HG02852 (cell line): Measurements from ENCODE around the gene TAF4.
"Not testable (repeated sequence)": the region's sequence is repeated elsewhere in the genome, so short reads cannot be mapped to it uniquely, and the experiment has no call there.

ENCODE experiments used
- ATAC-seq: cut with Tn5 transposase; IDR thresholded peaks from one replicate; pipeline ENCODE4 v1.9.1; 2021; ENCODE audit warnings: mild to moderate bottlenecking, moderate library complexity; ENCODE audit not compliant: unreplicated experiment

TAF4 gene

DNA sequence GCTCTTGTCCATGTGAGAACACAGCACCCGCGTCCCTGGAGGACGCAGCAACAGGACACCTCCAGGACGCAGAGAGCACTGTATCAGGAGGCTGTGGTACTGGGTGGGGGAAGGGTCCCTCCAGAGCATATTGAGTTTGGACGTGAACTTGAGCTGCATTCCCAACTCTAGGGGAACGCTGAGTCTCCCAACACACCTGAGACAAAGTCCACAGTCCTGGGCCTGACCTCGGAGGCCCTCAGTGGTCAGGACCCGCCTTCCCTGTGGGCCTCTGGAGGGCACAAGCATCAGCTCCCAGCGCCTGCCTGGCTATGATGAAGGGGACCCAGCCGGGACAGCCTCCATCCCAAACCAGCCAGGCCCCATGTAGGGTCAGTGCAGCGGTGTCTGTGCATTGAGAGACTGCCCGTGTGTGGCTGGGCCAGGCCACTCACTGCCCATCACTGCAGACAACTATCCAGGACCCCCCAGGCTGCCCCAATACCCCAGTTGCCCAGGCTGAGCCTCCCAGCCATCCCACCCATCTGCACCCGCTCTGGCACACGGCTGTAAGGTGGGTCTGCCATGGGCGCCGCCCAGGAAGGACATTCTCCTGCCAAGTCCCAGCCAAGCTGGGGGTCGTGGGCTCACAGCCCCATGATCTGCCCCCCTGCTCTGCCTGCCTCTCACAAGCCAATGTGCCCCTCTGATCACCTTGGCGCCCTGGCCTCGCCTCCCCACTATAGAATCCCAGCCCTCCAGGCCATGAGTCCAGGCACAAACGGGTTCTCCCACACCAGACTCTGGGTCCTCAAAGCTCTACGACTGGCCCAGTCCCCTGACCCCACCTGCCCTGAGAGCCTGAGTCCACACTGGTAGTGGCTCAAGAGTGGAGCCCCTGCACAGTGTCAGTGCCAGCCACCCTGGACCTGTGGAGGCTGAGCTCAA lies 115.7 kb downstream of the TAF4 start:
- ATAC-seq, result no peak

DNA sequence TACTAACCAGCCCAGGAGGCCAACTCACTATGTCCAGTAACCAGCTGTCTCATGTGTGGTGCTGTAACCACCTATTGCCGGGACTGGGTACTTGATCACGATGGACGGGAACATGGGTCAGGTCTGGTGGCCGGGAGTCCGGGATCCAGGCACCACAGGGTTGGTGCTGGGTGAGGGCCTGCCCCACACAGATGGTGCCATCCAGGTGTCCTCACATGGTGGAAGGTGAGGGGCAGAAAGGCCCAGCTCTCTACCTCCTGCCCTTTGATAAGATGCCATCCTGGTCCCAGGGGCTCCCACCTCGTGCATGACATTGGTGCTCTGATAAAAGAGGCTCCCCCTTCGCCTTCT lies 116.3 kb downstream of the TAF4 start:
- ATAC-seq, result no peak

DNA sequence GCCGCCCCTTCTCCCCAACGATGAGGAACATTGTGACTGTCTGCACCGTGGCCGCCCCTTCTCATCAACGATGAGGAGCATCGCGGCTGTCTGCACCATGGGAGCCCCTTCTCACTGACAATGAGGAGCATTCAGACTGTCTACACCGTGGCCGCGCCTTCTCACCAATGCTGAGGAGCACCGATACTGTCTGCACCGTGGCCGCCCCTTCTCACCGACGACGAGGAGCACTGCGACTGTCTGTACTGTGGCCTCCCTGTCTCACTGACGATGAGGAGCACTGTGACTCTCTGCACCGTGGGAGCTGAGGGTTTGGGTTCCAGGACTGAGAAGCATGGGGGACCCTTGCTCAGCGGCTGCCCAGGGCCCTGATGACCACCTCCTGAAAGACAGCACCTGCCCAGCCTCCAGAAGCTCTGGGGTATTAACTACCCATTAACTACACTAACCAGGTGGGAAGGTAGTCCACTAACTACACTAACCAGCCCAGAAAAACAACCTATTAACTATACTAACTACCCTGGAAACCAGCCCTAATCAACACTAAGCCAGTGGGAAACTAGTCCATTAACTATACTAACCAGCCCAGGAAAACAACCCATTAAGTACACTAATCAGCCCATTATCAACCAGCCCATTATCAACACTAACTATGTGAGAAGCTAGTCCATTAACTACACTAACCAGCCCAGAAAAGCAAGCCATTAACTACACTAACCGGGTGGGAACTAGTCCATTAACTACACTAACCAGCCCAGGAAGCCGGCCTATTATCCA lies 116.9 kb downstream of the TAF4 start:
- no peak for ATAC-seq

DNA sequence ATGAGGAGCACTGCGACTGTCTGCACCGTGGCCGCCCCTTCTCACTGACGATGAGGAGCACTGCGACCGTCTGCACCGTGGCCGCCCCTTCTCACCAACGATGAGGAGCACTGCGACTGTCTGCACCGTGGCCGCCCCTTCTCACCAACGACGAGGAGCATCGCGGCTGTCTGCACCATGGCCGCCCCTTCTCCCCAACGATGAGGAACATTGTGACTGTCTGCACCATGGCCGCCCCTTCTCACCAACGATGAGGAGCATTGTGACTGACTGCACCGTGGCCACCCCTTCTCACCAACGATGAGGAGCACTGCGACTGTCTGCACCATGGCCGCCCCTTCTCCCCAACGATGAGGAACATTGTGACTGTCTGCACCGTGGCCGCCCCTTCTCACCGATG lies 117.6 kb downstream of the TAF4 start:
- ATAC-seq, result not testable (repeated sequence)

DNA sequence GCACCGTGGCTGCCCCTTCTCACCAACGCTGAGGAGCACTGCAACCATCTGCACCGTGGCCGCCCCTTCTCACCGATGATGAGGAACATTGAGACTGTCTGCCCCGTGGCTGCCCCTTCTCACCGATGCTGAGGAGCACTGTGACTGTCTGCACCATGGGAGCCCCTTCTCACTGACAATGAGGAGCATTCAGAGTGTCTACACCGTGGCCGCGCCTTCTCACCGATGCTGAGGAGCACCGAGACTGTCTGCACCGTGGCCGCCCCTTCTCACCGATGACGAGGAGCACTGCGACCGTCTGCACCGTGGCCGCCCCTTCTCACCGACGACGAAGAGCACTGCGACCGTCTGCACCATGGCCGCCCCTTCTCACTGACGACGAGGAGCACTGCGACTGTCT lies 120.2 kb downstream of the TAF4 start:
- not testable (repeated sequence) for ATAC-seq

DNA sequence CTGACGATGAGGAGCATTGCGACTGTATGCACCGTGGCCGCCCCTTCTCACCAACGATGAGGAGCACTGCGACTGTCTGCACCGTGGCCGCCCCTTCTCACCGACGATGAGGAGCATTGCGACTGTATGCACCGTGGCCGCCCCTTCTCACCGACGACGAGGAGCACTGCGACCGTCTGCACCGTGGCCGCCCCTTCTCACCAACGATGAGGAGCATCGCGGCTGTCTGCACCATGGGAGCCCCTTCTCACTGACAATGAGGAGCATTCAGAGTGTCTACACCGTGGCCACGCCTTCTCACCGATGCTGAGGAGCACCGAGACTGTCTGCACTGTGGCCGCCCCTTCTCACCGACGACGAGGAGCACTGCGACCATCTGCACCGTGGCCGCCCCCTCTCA lies 120.7 kb downstream of the TAF4 start:
- not testable (repeated sequence) for ATAC-seq

DNA sequence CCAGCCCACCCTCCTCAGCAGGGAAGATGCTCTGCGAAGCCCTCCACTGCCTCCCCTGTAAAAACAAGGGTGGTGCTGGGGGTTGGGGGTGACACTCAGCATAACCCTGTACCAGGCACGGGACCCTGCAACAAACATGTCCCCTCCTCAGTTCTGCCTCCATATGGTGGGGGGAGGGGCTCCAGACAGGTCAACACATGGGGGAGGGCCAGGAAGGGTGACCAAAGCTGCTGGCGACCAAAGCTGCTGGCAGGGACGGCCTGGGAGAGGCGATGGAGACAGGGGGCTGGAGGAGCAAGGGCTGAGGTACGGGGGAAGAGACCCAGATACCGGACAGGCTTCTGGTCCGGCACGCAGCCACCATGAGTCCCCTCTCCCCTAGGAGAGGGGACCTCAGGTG lies 123.2 kb downstream of the TAF4 start:
- ATAC-seq, result no peak

DNA sequence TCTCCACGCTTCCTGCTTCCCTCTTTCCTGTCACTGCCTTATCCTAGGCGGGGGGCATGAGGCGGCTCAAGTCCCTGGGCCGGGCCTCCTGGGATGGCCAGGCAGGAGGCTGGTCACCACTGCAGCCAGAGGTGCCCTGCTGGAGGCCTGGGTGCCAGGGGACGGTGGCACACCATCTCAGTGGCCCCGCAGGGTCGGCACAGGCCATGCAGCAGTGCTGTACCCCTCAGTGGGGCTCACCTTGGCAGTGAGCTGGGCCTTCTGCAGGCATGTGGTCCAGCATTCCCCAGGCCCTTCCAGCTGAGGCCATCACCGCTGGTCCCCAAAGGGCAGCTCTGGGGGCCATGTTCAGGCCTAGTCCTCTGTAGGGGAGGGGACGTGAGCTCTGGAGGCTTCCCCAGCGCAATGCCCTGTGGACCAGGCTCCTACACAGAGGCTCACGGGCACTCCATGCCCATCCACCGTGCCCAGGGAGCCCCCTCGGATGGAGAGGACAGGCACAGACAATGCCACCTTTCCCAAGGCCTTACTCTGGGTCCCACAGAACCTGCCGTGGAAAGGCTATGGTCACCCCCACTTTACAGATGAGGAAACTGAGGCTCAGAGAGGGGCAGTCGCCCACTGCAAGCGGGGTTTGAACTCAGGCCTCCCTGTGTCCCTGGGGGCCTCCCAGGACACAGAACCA lies 123.8 kb downstream of the TAF4 start:
- ATAC-seq, result no peak

DNA sequence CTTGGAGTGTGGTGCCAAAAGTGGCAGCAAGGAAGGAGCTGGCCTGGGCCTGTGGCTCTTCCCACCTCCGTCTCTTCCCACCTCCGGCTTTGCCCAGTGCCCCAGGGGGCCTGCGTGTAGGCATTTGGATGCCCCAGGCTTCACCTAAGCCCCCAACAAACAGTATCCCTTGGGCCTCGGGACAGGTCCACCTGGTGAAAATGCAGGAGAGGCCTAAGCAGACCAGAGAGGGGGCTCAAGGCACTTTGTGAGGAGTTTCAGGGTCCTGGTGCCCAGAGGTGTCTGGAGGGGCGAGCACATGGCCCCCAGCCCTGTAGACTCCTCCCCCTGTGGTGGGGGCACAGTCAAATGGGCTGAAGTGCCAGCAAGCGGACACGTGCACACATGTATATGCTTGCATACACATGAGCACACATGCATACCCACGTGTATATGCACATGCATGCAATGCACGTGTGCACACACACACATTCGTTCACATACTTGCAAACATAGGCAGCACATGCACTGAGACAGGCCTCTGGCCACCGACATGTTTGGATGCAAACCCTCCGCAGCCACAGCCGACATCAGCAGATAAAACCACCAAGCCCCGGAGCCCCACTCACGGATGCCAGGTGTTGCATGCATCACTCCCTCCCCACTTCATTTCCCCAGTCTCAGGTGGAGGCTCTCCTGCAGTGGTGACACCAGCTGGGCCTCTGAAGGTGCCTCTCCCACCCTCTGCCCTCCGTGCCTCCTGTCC lies 124.5 kb downstream of the TAF4 start:
- no peak for ATAC-seq

DNA sequence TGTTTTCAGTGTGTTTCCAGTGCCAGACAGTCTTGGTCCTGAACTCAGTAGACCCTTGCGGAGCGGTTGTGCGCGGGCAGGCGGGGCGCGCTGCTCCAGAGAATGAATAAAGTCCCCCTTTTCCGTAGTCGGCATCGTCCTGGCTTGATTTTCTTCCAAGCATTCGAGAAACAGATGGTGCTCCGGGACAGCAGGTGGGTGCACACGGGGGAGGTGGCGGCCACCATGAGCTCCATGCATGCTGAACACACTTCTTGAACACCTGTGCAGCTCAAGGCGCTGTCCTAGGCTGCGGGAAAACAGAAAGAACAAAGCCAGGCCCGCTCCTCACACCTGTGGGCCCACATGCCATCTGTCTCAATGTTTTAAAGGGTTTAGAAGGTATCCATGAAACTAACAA lies 125.2 kb downstream of the TAF4 start:
- no peak for ATAC-seq

DNA sequence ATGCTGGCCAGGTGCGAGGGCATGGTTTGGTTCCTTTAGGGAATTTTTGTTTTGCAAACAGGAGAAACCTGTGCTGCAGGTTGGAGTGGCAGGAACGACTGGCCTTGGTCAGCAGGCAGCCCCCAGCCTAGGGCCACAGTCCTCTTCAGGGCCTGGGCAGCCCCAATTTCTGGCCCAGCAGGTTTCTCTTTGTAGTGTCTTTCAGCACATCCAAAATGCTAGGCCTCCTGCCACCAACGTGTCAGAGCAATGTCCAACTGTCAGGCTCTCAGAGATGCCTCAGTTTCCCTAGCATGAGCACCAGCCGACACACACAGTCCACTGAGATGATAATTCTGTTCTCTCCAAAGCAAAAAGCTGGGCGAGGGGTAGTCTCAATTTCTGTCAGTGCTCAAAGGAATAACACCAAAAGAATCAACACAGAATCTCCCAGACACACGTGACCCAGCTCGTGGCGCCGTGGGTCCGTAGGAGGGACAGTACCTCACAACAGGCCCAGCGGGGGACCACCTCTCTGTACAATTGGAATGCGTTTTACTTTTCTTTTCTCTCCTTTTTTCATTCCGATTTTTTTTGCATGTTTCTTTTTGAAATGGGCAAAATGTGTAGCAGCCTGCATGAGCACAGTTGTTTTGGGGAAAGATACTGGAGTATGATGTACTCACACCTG lies 125.9 kb downstream of the TAF4 start:
- no peak for ATAC-seq

DNA sequence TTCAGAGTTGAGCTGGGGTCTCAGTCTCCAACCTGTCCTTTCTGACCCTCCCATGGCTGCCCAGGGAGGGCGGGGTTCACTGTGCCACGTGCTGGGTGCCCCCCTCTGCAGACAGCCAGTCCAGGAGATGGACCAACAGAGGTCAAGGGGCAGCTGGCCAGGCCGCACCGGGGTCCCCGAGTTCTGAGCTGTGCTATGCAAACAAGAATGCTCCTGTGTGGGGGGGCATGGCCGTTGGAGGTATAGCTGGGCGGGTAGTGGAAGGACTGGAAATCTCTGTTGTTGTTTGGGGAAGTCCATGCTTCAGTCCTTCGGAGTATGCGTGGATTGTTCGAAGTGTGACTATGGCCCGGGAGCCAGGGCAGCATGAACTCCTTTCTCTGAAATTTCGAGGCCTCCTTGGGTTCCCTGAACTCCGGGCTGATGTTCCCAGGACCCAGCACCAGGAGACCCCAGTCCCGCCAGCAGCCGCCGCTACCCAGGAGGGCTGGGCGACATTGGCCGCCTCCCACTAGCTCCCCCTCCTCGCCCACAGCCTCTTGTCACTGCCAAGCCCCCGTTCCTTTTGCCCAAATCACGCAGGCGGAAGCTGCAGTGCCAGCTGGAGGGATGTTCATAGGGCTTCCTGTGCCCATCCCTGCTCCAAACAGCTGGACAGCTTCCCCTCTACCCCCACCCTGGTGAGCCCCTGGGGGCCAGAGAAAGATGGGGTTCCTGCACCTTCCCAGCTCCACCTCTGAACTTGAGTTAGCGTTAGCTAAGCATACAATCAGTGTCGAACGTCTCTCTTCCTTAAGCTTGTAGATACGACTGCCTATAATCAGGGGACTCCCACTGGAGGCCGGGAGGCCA lies 126.6 kb downstream of the TAF4 start:
- ATAC-seq, result no peak

DNA sequence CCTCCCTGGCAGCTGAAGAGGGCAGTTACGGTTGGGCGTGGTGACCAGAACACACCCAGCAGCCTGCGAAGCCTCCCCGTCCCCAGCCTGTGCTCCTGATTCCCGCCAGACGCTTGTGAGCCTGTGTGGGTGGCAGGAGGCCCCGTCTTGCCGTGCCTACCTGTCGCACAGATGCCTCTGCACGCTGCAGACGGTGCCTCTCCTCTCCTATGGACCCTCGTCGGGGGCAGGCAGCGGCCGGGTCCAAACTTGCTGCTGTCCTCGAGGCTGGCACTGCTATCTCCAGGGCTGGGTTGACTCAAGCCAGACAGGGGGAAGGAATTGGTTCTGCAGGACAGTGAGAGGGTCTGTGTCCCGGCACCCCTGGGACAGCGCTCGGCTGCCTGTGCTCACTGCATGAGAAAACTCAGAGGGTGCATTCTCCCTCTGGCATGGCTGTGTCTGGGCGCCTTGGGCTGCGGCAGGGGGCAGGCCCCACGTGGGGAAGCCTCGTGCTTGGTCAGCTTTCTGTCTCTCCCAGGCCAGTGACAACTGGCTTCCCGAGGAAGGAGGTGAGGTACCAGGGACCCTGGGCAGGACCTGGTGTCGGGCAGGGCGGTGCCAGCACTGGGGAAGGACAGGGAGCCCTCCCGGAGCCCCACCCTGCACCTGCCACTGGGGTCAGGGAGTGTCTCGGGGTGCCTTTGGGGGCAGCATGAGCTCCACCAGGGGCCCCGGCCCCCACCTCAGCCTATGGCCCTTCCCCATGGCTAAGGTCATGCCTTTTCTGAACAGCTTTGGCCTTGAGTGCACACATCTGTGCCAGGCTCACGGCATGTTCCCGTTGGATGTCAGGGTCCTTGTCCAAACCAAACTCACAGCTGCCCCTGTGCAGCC lies 127.5 kb downstream of the TAF4 start:
- ATAC-seq, result no peak

DNA sequence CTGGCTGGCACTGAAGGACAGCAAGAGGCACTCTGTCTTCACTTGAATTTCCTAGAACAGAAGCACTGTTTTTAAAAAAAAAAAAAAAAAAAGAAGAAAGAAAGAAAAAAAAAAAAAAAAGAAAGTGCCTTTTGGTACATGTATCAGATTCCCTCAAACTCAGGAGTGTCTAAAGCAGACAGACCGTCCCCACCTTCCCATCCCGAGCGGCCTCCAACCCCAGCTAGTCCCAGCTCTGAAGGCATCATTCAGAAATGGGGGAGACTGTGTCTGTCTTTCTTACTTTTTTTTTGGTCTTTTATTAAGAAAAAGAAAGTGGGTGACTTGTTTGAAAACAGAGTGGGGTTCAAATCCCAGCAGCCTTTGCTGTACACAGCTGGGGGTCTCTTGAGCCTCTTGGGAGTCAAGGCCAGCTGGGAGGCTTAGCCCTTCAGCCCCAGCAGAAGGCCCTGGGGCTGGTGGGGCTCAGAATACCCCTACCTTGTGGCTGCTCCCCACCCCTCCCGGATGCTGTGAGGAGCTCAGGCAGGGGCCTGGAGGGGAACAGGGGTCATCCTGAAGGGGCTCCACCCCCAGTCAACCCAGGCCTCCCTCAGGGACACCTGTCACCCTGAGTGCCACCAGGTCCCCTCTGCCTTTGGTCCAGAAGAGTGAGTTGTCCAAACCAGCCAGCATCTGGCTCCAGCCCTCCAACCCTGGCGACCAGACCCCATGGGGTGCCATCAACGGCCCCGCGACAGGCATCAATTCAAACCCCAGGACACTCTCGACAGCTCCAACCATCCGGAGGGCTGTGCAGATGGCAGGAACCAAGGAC lies 128.3 kb downstream of the TAF4 start:
- no peak for ATAC-seq

DNA sequence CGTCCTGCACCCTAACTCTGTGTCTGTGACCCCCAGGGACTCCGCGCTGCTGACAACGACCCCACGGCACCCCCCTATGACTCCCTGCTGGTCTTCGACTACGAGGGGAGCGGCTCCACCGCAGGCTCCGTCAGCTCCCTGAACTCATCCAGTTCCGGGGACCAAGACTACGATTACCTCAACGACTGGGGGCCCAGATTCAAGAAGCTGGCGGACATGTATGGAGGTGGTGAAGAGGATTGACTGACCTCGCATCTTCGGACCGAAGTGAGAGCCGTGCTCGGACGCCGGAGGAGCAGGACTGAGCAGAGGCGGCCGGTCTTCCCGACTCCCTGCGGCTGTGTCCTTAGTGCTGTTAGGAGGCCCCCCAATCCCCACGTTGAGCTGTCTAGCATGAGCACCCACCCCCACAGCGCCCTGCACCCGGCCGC lies 129.0 kb downstream of the TAF4 start:
- no peak for ATAC-seq

DNA sequence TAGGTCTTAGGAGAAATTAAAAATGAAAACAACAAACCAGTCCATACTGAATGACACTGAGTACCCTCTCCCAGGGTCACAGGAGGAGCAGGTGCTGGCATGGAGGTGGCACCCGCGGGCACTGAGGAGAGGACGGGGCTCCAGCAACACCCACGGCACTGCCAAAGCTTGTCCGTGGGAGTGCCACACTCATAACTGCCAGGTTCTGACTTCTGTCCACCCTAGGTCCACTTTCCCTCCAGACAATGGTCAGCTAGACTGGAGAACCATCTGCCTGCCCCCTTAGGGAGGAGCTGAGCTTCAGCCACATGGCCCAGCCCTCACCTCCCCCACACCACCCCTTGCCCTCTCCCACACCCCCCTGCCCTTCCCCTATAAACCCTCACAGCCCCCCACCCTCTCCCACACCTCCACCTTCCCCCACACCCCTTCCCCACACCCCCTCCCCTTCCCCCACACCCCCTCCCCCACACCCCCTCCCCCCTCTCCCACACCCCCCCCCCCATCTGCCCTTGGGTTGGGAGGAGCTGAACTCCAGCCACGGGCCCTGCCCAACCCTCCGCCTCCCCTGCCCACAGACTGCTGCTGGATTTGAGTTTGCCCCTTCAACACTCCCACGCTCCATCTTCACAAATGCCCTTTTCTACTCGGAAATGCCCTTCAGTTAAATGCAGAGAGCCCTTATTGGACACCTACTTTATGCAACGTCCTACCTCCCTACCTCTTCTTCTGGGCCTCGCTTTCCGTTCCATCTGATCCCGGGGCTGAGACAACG lies 129.6 kb downstream of the TAF4 start:
- no peak for ATAC-seq
